IMR-90 (cell line): Measurements from ENCODE around the gene IL17REL. TPM values are rescaled to one million over a fixed set of nuclear protein-coding genes. Genes with fewer than 3 reads are reported as not detected.

Experiments used
- ATAC-seq: fragments of 200-7000 bp; cut with Tn5 transposase; 2 replicates; pipeline ENCODE4 v1.9.1; 2020; ENCODE audit warnings: low read depth, mild to moderate bottlenecking, moderate library complexity
- BruUV-seq: library from RNA; stranded (reverse); fragments of 400-500 nt; replicated peaks from 2 replicates; lab custom pipeline; 2021; lab: Mats Ljungman, UMichigan
- CTCF ChIA-PET: fragments of 300-600 bp; formaldehyde crosslinking; extraction: SDS; loops from one replicate; lab custom pipeline; 2021; ENCODE audit warnings: antibody characterized with exemption; lab: Yijun Ruan, JAX
- POLR2A ChIA-PET: fragments of 300-600 bp; sonication (Branson Sonifier 250); formaldehyde crosslinking; loops from one replicate; lab custom pipeline; 2022; ENCODE audit warnings: antibody characterized with exemption; ENCODE audit not compliant: unreplicated experiment; lab: Charles Lee
- DNase-seq: peaks from one replicate; pipeline ENCODE4 v3.0.0; 2013
- H2AFZ ChIP-seq: replicated peaks from 2 replicates; pipeline ENCODE3; 2013; ENCODE audit warnings: low read length, mild to moderate bottlenecking; ENCODE audit not compliant: poor library complexity
- H2AK5ac ChIP-seq: 2 replicates; pipeline ENCODE4 v1.6.1; 2013; ENCODE audit warnings: low read depth, low read length, inconsistent platforms
- H2AK9ac ChIP-seq: replicated peaks from 2 replicates; pipeline ENCODE3; 2013; ENCODE audit warnings: mild to moderate bottlenecking, low read depth, low read length, moderate library complexity; ENCODE audit not compliant: poor library complexity
- H2BK120ac ChIP-seq: 2 replicates; pipeline ENCODE4 v1.6.1; 2013; ENCODE audit warnings: low read depth, low read length, inconsistent platforms
- H2BK15ac ChIP-seq: 3 replicates; pipeline ENCODE4 v1.6.1; 2013; ENCODE audit warnings: low read depth, low read length, inconsistent platforms
- H2BK20ac ChIP-seq: 2 replicates; pipeline ENCODE4 v1.6.1; 2013; ENCODE audit warnings: low read depth, mild to moderate bottlenecking, inconsistent platforms, low read length, moderate library complexity
- H2BK5ac ChIP-seq: 2 replicates; pipeline ENCODE4 v1.6.1; 2013; ENCODE audit warnings: mild to moderate bottlenecking, low read depth, low read length, inconsistent platforms; ENCODE audit not compliant: poor library complexity, severe bottlenecking
- H3K14ac ChIP-seq: replicated peaks from 2 replicates; pipeline ENCODE4 v1.6.1; 2013; ENCODE audit warnings: low read depth, low read length, inconsistent platforms
- H3K18ac ChIP-seq: 2 replicates; pipeline ENCODE4 v1.6.1; 2013; ENCODE audit warnings: low read depth, low read length, control low read depth
- H3K23ac ChIP-seq: 2 replicates; pipeline ENCODE4 v1.6.1; 2013; ENCODE audit warnings: low read depth, low read length, inconsistent platforms
- H3K27ac ChIP-seq: 2 replicates; pipeline ENCODE4 v1.5.1; 2013; ENCODE audit warnings: mild to moderate bottlenecking, control low read depth, low read length; ENCODE audit not compliant: insufficient read depth
- H3K27me3 ChIP-seq: 2 replicates; pipeline ENCODE4 v1.6.1; 2013; ENCODE audit warnings: low read length; ENCODE audit not compliant: control insufficient read depth, insufficient read depth
- H3K36me3 ChIP-seq: 2 replicates; pipeline ENCODE4 v1.6.1; 2013; ENCODE audit warnings: low read length, mixed read lengths; ENCODE audit not compliant: control insufficient read depth, insufficient read depth
- H3K4ac ChIP-seq: 2 replicates; pipeline ENCODE4 v1.6.1; 2013; ENCODE audit warnings: low read depth, low read length, inconsistent platforms
- H3K4me1 ChIP-seq: 2 replicates; pipeline ENCODE4 v1.6.1; 2013; ENCODE audit warnings: low read length, mixed read lengths; ENCODE audit not compliant: control insufficient read depth, insufficient read depth
- H3K4me2 ChIP-seq: 2 replicates; pipeline ENCODE4 v1.6.1; 2013; ENCODE audit warnings: low read depth, mild to moderate bottlenecking, control low read depth, low read length, moderate library complexity
- H3K4me3 ChIP-seq: 2 replicates; pipeline ENCODE4 v1.5.1; 2013; ENCODE audit warnings: low read depth, mild to moderate bottlenecking, control low read depth, low read length, moderate library complexity; ENCODE audit not compliant: insufficient read depth
- H3K56ac ChIP-seq: 2 replicates; pipeline ENCODE4 v1.6.1; 2013; ENCODE audit warnings: low read length, inconsistent platforms; ENCODE audit not compliant: insufficient read depth; ENCODE audit errors: extremely low read depth
- H3K79me1 ChIP-seq, 2 experiments: 2 replicates each; pipeline ENCODE4 v1.6.1; 2013; ENCODE audit warnings: low read length in 2 of 2, inconsistent platforms in 1 of 2, low read depth in 1 of 2
- H3K9ac ChIP-seq: 2 replicates; pipeline ENCODE4 v1.6.1; 2013; ENCODE audit warnings: low read depth, low read length, control low read depth
- H3K9me1 ChIP-seq: 2 replicates; pipeline ENCODE4 v1.6.1; 2013; ENCODE audit warnings: low read length, inconsistent platforms; ENCODE audit not compliant: insufficient read depth
- H3K9me3 ChIP-seq: 2 replicates; pipeline ENCODE4 v1.6.1; 2013; ENCODE audit warnings: low read length; ENCODE audit not compliant: control insufficient read depth, insufficient read depth
- H4K20me1 ChIP-seq: 2 replicates; pipeline ENCODE4 v1.6.1; 2013; ENCODE audit warnings: low read length, inconsistent platforms; ENCODE audit not compliant: insufficient read depth
- H4K5ac ChIP-seq: 2 replicates; pipeline ENCODE4 v1.6.1; 2013; ENCODE audit warnings: mild to moderate bottlenecking, low read depth, low read length, control low read depth
- H4K8ac ChIP-seq, 2 experiments: 2 replicates each; pipeline ENCODE4 v1.6.1; 2013; ENCODE audit warnings: low read depth in 2 of 2, low read length in 2 of 2, control low read depth in 1 of 2, inconsistent platforms in 1 of 2
- H4K91ac ChIP-seq: 2 replicates; pipeline ENCODE4 v1.6.1; 2013; ENCODE audit warnings: low read depth, low read length, inconsistent platforms; ENCODE audit not compliant: insufficient read depth
- BHLHE40 ChIP-seq: fragments of 150-350 bp; IDR thresholded peaks from 2 replicates; pipeline ENCODE4 v1.6.1; 2016; ENCODE audit warnings: mild to moderate bottlenecking, low read depth, low read length
- CEBPB ChIP-seq: IDR thresholded peaks from 2 replicates; pipeline ENCODE4 v1.6.1; 2012; ENCODE audit warnings: low read depth, low read length, improper control_type of control experiment
- CHD1 ChIP-seq: IDR thresholded peaks from 2 replicates; pipeline ENCODE4 v1.6.1; 2012; ENCODE audit warnings: low read depth, low read length, improper control_type of control experiment
- FOS ChIP-seq: fragments of 150-350 bp; IDR thresholded peaks from 2 replicates; pipeline ENCODE4 v1.6.1; 2016; ENCODE audit warnings: low read depth, low read length
- MAFK ChIP-seq: IDR thresholded peaks from 2 replicates; pipeline ENCODE4 v1.6.1; 2012; ENCODE audit warnings: low read depth, low read length, improper control_type of control experiment
- MAZ ChIP-seq: IDR thresholded peaks from 2 replicates; pipeline ENCODE4 v1.6.1; 2012; ENCODE audit warnings: low read depth, mild to moderate bottlenecking, low read length, improper control_type of control experiment, moderate library complexity, borderline replicate concordance
- MXI1 ChIP-seq: IDR thresholded peaks from 2 replicates; pipeline ENCODE4 v1.6.1; 2012; ENCODE audit warnings: low read depth, mild to moderate bottlenecking, low read length, moderate library complexity, borderline replicate concordance
- NFE2L2 ChIP-seq: fragments of 150-350 bp; IDR thresholded peaks from 2 replicates; pipeline ENCODE4 v1.6.1; 2016; ENCODE audit warnings: low read depth, mild to moderate bottlenecking, low read length
- RCOR1 ChIP-seq: IDR thresholded peaks from 2 replicates; pipeline ENCODE4 v1.6.1; 2012; ENCODE audit warnings: mild to moderate bottlenecking, low read length, improper control_type of control experiment; ENCODE audit not compliant: insufficient replicate concordance
- RFX5 ChIP-seq: IDR thresholded peaks from 2 replicates; pipeline ENCODE4 v1.8.0; 2012; ENCODE audit warnings: low read depth, mild to moderate bottlenecking, low read length, moderate library complexity
- SMC3 ChIP-seq: fragments of 150-350 bp; IDR thresholded peaks from 2 replicates; pipeline ENCODE4 v1.6.1; 2016; ENCODE audit warnings: low read depth, mild to moderate bottlenecking, antibody characterized with exemption, low read length, moderate library complexity
- WGBS, 2 experiments: methylation state at CpG; one replicate each; pipeline versions ENCODE4 v1.1.5 to v1.1.7; 2013; ENCODE audit warnings: missing lambda C conversion rate in 2 of 2; ENCODE audit not compliant: insufficient read length in 1 of 2; ENCODE audit errors: extremely low coverage in 2 of 2; 5-methylcytosine and 5-hydroxymethylcytosine counted together
- dilution Hi-C: fragments of 300-500 bp; cut with HindIII; formaldehyde crosslinking; loops from one replicate; pipeline ENCODE4 v1.14.3; 2018; ENCODE audit warnings: low sequenced_read_pairs; ENCODE audit not compliant: unreplicated experiment
- in situ Hi-C: fragments of 300-500 bp; cut with MboI; formaldehyde crosslinking; loops from 3 replicates; pipeline ENCODE4 v1.14.3; 2019; ENCODE audit warnings: low sequenced_read_pairs, inconsistent platforms, mixed read lengths
- intact Hi-C: fragments of 100-400 bp; cut with micrococcal nuclease; formaldehyde crosslinking; loops from 2 replicates; pipeline ENCODE4 v1.10.0; 2022
- polyA plus RNA-seq, 3 experiments: library from polyadenylated mRNA; depleted of rRNA; stranded (reverse); fragments of >200 nt; gene quantifications; 2 replicates each; pipeline ENCODE4 v1.2.3, GENCODE V29; 2012; ENCODE audit warnings: low replicate concordance in 1 of 3
- total RNA-seq: library from RNA; depleted of rRNA; stranded (reverse); fragments of >200 nt; gene quantifications from 2 replicates; pipeline ENCODE4 v1.2.3, GENCODE V29; 2012
- TF ChIP-seq, protein P1 (sequence below): fragments of 150-350 bp; IDR thresholded peaks from 2 replicates; pipeline ENCODE4 v1.6.1; 2016; ENCODE audit warnings: low read depth, mild to moderate bottlenecking, low read length, moderate library complexity, borderline replicate concordance
- TF ChIP-seq, protein P2 (sequence below): conservative IDR thresholded peaks from 2 replicates; pipeline ENCODE4 v1.5.1; 2012; ENCODE audit warnings: mild to moderate bottlenecking, low read depth, low read length, improper control_type of control experiment

Gene IL17REL
- total and polyA plus RNA-seq, 2 of the 4 experiments (the other 2 are of a cell fraction): not detected

DNA sequence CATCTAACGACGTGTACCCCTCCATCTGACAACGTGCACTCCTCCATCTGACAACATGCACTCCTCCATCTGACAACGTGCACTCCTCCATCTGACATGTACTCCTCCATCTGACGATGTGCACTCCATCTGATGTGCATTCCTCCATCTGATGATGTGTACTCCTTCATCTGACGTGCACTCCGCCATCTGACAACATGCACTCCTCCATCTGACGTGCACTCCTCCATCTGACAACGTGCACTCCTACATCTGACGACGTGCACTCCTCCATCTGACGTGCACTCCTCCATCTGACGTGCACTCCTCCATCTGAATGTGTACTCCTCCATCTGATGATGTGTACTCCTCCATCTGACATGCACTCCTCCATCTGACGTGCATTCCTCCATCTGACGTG, 8.0 kb upstream of the IL17REL start:
- Histone ChIP-seq H3K23ac (no peak overlapping the region), H2BK5ac (no peak overlapping the region), H2AK5ac (no peak overlapping the region), H3K4ac (no peak overlapping the region), H2BK15ac (no peak overlapping the region), H3K4me2 (no peak overlapping the region), H3K27ac (no peak overlapping the region), H3K9me3 (peaks cover 4% of the 10 kb centered on the region; the same call in 1 of the 2 replicates), H2AK9ac (no peak overlapping the region), H3K56ac (no peak overlapping the region), H4K20me1 (no peaks in the 10 kb centered on the region), H3K4me3 (no peak overlapping the region), H3K4me1 (0 out of 2 replicates have a peak, but pooled peaks cover 4% of the 10 kb centered on the region), H3K27me3 (peaks cover 40% of the 10 kb centered on the region), H4K91ac (no peak overlapping the region), H3K9me1 (0 out of 2 replicates have a peak, but pooled peaks cover 5% of the 10 kb centered on the region), H3K36me3 (no peaks in the 10 kb centered on the region), H3K18ac (no peak overlapping the region), H4K5ac (no peak overlapping the region), H3K9ac (no peak overlapping the region), H4K8ac (no peak overlapping the region), H2BK20ac (no peak overlapping the region), H2AFZ (no peak overlapping the region), H3K79me1 (no peaks in the 10 kb centered on the region), H2BK120ac (no peak overlapping the region), H3K14ac (no peak overlapping the region)
- no peak for DNase-seq
- in situ Hi-C loops: no loop called here
- no peak for TF ChIP-seq CHD1
- TF ChIP-seq, protein P1, sequence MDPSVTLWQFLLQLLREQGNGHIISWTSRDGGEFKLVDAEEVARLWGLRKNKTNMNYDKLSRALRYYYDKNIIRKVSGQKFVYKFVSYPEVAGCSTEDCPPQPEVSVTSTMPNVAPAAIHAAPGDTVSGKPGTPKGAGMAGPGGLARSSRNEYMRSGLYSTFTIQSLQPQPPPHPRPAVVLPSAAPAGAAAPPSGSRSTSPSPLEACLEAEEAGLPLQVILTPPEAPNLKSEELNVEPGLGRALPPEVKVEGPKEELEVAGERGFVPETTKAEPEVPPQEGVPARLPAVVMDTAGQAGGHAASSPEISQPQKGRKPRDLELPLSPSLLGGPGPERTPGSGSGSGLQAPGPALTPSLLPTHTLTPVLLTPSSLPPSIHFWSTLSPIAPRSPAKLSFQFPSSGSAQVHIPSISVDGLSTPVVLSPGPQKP: no peak
- TF ChIP-seq MXI1: no peak
- no peak for TF ChIP-seq NFE2L2
- no peak for TF ChIP-seq RCOR1
- no peak for TF ChIP-seq CEBPB
- TF ChIP-seq, protein P2, sequence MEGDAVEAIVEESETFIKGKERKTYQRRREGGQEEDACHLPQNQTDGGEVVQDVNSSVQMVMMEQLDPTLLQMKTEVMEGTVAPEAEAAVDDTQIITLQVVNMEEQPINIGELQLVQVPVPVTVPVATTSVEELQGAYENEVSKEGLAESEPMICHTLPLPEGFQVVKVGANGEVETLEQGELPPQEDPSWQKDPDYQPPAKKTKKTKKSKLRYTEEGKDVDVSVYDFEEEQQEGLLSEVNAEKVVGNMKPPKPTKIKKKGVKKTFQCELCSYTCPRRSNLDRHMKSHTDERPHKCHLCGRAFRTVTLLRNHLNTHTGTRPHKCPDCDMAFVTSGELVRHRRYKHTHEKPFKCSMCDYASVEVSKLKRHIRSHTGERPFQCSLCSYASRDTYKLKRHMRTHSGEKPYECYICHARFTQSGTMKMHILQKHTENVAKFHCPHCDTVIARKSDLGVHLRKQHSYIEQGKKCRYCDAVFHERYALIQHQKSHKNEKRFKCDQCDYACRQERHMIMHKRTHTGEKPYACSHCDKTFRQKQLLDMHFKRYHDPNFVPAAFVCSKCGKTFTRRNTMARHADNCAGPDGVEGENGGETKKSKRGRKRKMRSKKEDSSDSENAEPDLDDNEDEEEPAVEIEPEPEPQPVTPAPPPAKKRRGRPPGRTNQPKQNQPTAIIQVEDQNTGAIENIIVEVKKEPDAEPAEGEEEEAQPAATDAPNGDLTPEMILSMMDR: no peak
- no peak for TF ChIP-seq BHLHE40
- no peak for TF ChIP-seq FOS
- no peak for TF ChIP-seq MAFK
- no peak for TF ChIP-seq SMC3
- no peak for TF ChIP-seq RFX5
- no peak for TF ChIP-seq MAZ
- POLR2A ChIA-PET: no interaction called here
- no TSS peak for BruUV-seq
- ATAC-seq: no peak
- dilution Hi-C loops: no loop called here
- CTCF ChIA-PET: no interaction called here
- intact Hi-C loops: no loop called here
- WGBS, 2 experiments: 81% methylated on average over 15 of the region's 15 CpGs; no CpG with 5 or more reads in 1 of the 2 experiments
